CD4-positive, alpha-beta memory T cell (primary cell): Measurements from ENCODE around the gene MPP1. TPM values are rescaled to one million over a fixed set of nuclear protein-coding genes. Genes with fewer than 3 reads are reported as not detected.

Experiments
- CTCF ChIA-PET: fragments of 350-600 bp; sonication (Branson Sonifier 250); formaldehyde crosslinking; loops from one replicate; lab custom pipeline; 2021; ENCODE audit warnings: inconsistent platforms; ENCODE audit not compliant: partially characterized antibody; lab: Charles Lee
- POLR2A ChIA-PET: fragments of 350-600 bp; sonication (Branson Sonifier 250); formaldehyde crosslinking; loops from one replicate; lab custom pipeline; 2021; ENCODE audit not compliant: partially characterized antibody; lab: Charles Lee
- DNase-seq, 5 donors: peaks; one replicate each; pipeline versions ENCODE4 v3.0.0 to v3.0.0-alpha.2; 2020 to 2022; ENCODE audit warnings: mixed read lengths in 1 of 5
- H3K27ac ChIP-seq: one replicate; pipeline ENCODE4 v1.7.0; 2013; ENCODE audit warnings: low read depth, low read length
- H3K27me3 ChIP-seq: 2 replicates; pipeline ENCODE4 v1.7.0; 2013; ENCODE audit warnings: mild to moderate bottlenecking, low read length, moderate library complexity; ENCODE audit not compliant: insufficient read depth
- H3K36me3 ChIP-seq: 2 replicates; pipeline ENCODE4 v1.7.0; 2013; ENCODE audit warnings: mild to moderate bottlenecking, low read length, moderate library complexity; ENCODE audit not compliant: insufficient read depth
- H3K4me1 ChIP-seq: 2 replicates; pipeline ENCODE4 v1.7.0; 2013; ENCODE audit warnings: mild to moderate bottlenecking, low read length, moderate library complexity; ENCODE audit not compliant: insufficient read depth
- H3K4me3 ChIP-seq, 2 donors: one replicate each; pipeline ENCODE4 v1.7.0; 2013; ENCODE audit warnings: low read length in 2 of 2, mild to moderate bottlenecking in 1 of 2
- H3K9me3 ChIP-seq, 2 donors: one replicate each; pipeline ENCODE4 v1.7.0; 2013; ENCODE audit warnings: low read length in 2 of 2, control low read depth in 1 of 2; ENCODE audit not compliant: control insufficient read depth in 1 of 2
- H3K27ac Mint-ChIP-seq, 7 donors: one replicate each; pipeline ENCODE4 v1.8.0; 2020 to 2021; ENCODE audit warnings: mixed read lengths in 7 of 7, mild to moderate bottlenecking in 6 of 7, inconsistent platforms in 3 of 7, moderate library complexity in 3 of 7
- H3K27me3 Mint-ChIP-seq, 2 donors: one replicate each; pipeline ENCODE4 v1.8.0; 2020 to 2021; ENCODE audit warnings: mixed read lengths in 2 of 2
- H3K36me3 Mint-ChIP-seq, 2 donors: one replicate each; pipeline ENCODE4 v1.8.0; 2020 to 2021; ENCODE audit warnings: mixed read lengths in 2 of 2, inconsistent platforms in 1 of 2, mild to moderate bottlenecking in 1 of 2
- H3K4me1 Mint-ChIP-seq, 4 donors: one replicate each; pipeline ENCODE4 v1.8.0; 2020 to 2021; ENCODE audit warnings: mixed read lengths in 4 of 4, mild to moderate bottlenecking in 1 of 4
- H3K4me3 Mint-ChIP-seq, 8 donors: one replicate each; pipeline ENCODE4 v1.8.0; 2020 to 2021; ENCODE audit warnings: mixed read lengths in 8 of 8, mild to moderate bottlenecking in 7 of 8, moderate library complexity in 6 of 8, inconsistent platforms in 3 of 8
- H3K9me3 Mint-ChIP-seq, 8 donors: one replicate each; pipeline ENCODE4 v1.8.0; 2020 to 2021; ENCODE audit warnings: mixed read lengths in 8 of 8, mild to moderate bottlenecking in 5 of 8, inconsistent platforms in 3 of 8, moderate library complexity in 1 of 8
- intact Hi-C: fragments of 100-400 bp; cut with micrococcal nuclease; formaldehyde crosslinking; loops from one replicate; pipeline ENCODE4 v1.15.1; 2023
- polyA plus RNA-seq, 2 donors: library from polyadenylated mRNA; unstranded; fragments of 300-500 nt; fragmentation: Illumina TruSeq; gene quantifications; one replicate each; pipeline ENCODE4 v1.2.3, GENCODE V29; 2021
- total RNA-seq, 2 experiments: library from RNA; stranded (reverse); gene quantifications; one replicate each; pipeline ENCODE4 v1.2.3, GENCODE V29; 2021

Gene MPP1
- total and polyA plus RNA-seq, 4 experiments from 2014 or later, result 10.6 to 14.7 (median 11.8) TPM

- H3K4me3 ChIP-seq, result no peak overlapping the region
- DNase-seq, result no peak
- no peaks in the 10 kb centered on the region for H3K4me1 ChIP-seq
- no peaks in the 10 kb centered on the region for H3K9me3 Mint-ChIP-seq
- no peaks in the 10 kb centered on the region for H3K27me3 ChIP-seq
- peaks cover 0 to 4% of the 10 kb centered on the region in 2 donors for H3K27me3 Mint-ChIP-seq
- peaks cover 0 to 3% (median 0%) of the 10 kb centered on the region in 4 donors for H3K4me1 Mint-ChIP-seq
- H3K27ac ChIP-seq, result no peak overlapping the region
- no peaks in the 10 kb centered on the region for H3K36me3 Mint-ChIP-seq
- H3K36me3 ChIP-seq, result no peaks in the 10 kb centered on the region
- no peak overlapping the region for H3K4me3 Mint-ChIP-seq
- POLR2A ChIA-PET, result no interaction called here
- H3K9me3 ChIP-seq, result no peaks in the 10 kb centered on the region
- H3K27ac Mint-ChIP-seq, result no peak overlapping the region
- CTCF ChIA-PET, result interaction anchor here (0.6 kb wide), 1 partner anchor 26 kb away, joined by 7 read pairs; no protein-coding TSS in a partner anchor
- intact Hi-C loops, result no loop called here
These were observed 7.2 kb upstream of the MPP1 start for GRCh38 chrX:154812341-154813101.

- intact Hi-C loops, result loop anchor here (5.0 kb wide), 1 partner anchor 48 kb away; the partner anchor contains the start of gene DKC1
- Histone ChIP-seq H3K27ac (no peak overlapping the region), H3K36me3 (no peaks in the 10 kb centered on the region), H3K9me3 (no peaks in the 10 kb centered on the region), H3K27me3 (no peaks in the 10 kb centered on the region), H3K4me1 (no peaks in the 10 kb centered on the region), H3K4me3 (no peak overlapping the region)
- POLR2A ChIA-PET, result no interaction called here
- peaks cover 0 to 3% of the 10 kb centered on the region in 2 donors for H3K27me3 Mint-ChIP-seq
- no peaks in the 10 kb centered on the region for H3K36me3 Mint-ChIP-seq
- peaks cover 0 to 5% (median 0%) of the 10 kb centered on the region in 8 donors for H3K9me3 Mint-ChIP-seq
- peaks cover 0 to 6% (median 3%) of the 10 kb centered on the region in 4 donors for H3K4me1 Mint-ChIP-seq
- no peak overlapping the region for H3K27ac Mint-ChIP-seq
- CTCF ChIA-PET, result no interaction called here
- DNase-seq, result no peak
- H3K4me3 Mint-ChIP-seq, result no peak overlapping the region
These were observed 4.8 kb upstream of the MPP1 start for GRCh38 chrX:154809939-154810665.

- H3K4me3 Mint-ChIP-seq, result no peak overlapping the region
- H3K36me3 Mint-ChIP-seq, result no peaks in the 10 kb centered on the region
- peaks cover 0 to 3% of the 10 kb centered on the region in 2 donors for H3K27me3 Mint-ChIP-seq
- no peak for DNase-seq
- no peak overlapping the region for H3K27ac ChIP-seq
- peaks cover 14% of the 10 kb centered on the region for H3K4me1 ChIP-seq
- H3K27ac Mint-ChIP-seq, result no peak overlapping the region
- intact Hi-C loops, result loop anchor here (5.0 kb wide), 1 partner anchor 45 kb away; the partner anchor contains the start of gene DKC1
- peaks cover 8 to 13% (median 12%) of the 10 kb centered on the region in 4 donors for H3K4me1 Mint-ChIP-seq
- no peak overlapping the region for H3K4me3 ChIP-seq
- H3K9me3 ChIP-seq, result no peaks in the 10 kb centered on the region
- CTCF ChIA-PET, result no interaction called here
- POLR2A ChIA-PET, result no interaction called here
- H3K36me3 ChIP-seq, result no peaks in the 10 kb centered on the region
- no peaks in the 10 kb centered on the region for H3K27me3 ChIP-seq
- H3K9me3 Mint-ChIP-seq, result peaks cover 0 to 5% (median 0%) of the 10 kb centered on the region in 8 donors
These were observed 1.7 kb upstream of the MPP1 start for GRCh38 chrX:154806837-154807501.

- H3K4me1 Mint-ChIP-seq, result peaks cover 8 to 17% (median 12%) of the 10 kb centered on the region in 4 donors
- H3K27ac ChIP-seq, result no peak overlapping the region
These were observed 409 bp upstream of the MPP1 start for GRCh38 chrX:154805696-154806091.

GRCh38 chrX:154804261-154804956 lies 876 bp downstream of the MPP1 start:
- Mint-ChIP-seq H3K27me3 (peaks cover 0 to 3% of the 10 kb centered on the region in 2 donors), H3K36me3 (no peaks in the 10 kb centered on the region), H3K4me3 (peak overlapping the region; percentile 74 to 87 (median 81)), H3K9me3 (peaks cover 0 to 5% (median 0%) of the 10 kb centered on the region in 8 donors), H3K4me1 (peaks cover 9 to 21% (median 12%) of the 10 kb centered on the region in 4 donors), H3K27ac (peak overlapping the region in 2 of 7 donors; percentile 54 to 59)
- Histone ChIP-seq H3K4me3 (peak overlapping the region; percentile 23 to 57), H3K4me1 (peaks cover 16% of the 10 kb centered on the region), H3K27ac (no peak overlapping the region), H3K9me3 (no peaks in the 10 kb centered on the region), H3K36me3 (no peaks in the 10 kb centered on the region), H3K27me3 (no peaks in the 10 kb centered on the region)
- POLR2A ChIA-PET, result interaction anchor here (2.4 kb wide), 1 partner anchor 42 kb away, joined by 10 read pairs; the partner anchor contains the start of gene DKC1
- intact Hi-C loops, result no loop called here
- DNase-seq, result no peak
- CTCF ChIA-PET, result interaction anchor here (1.4 kb wide), 1 partner anchor 56 kb away, joined by 3 read pairs; no protein-coding TSS in a partner anchor

More at GRCh38 chrX:154805696-154806091, 409 bp upstream of the MPP1 start:
- no peaks in the 10 kb centered on the region for H3K36me3 ChIP-seq
- peaks cover 0 to 5% (median 0%) of the 10 kb centered on the region in 8 donors for H3K9me3 Mint-ChIP-seq
- no peaks in the 10 kb centered on the region for H3K9me3 ChIP-seq
- H3K4me3 ChIP-seq, result peak overlapping the region in 1 of 2 donors; percentile 57
- ChIA-PET CTCF (interaction anchor here (1.4 kb wide), 1 partner anchor 57 kb away, joined by 3 read pairs; no protein-coding TSS in a partner anchor), POLR2A (interaction anchor here (1.0 to 2.4 kb wide), 2 partner anchors 43 to 55 kb away, joined by 4 to 10 read pairs; partner anchors contain the start of genes DKC1 and GAB3)
- H3K4me1 ChIP-seq, result peaks cover 16% of the 10 kb centered on the region
- H3K27me3 Mint-ChIP-seq, result peaks cover 0 to 3% of the 10 kb centered on the region in 2 donors
- no peaks in the 10 kb centered on the region for H3K36me3 Mint-ChIP-seq
- peak overlapping the region; percentile 64 to 87 (median 80) for H3K4me3 Mint-ChIP-seq
- DNase-seq, result no peak
- H3K27me3 ChIP-seq, result no peaks in the 10 kb centered on the region
- peak overlapping the region in 2 of 7 donors; percentile 46 to 69 for H3K27ac Mint-ChIP-seq
- intact Hi-C loops, result loop anchor here (5.0 kb wide), 1 partner anchor 43 kb away; the partner anchor contains the start of gene DKC1

GRCh38 chrX:154802947-154803346 lies 2.3 kb downstream of the MPP1 start:
- DNase-seq, result no peak
- no peak overlapping the region for H3K27ac ChIP-seq
- peaks cover 16% of the 10 kb centered on the region for H3K4me1 ChIP-seq
- ChIA-PET CTCF (no interaction called here), POLR2A (no interaction called here)
- intact Hi-C loops, result no loop called here
- no peaks in the 10 kb centered on the region for H3K9me3 ChIP-seq
- no peak overlapping the region for H3K4me3 ChIP-seq
- no peaks in the 10 kb centered on the region for H3K27me3 ChIP-seq
- H3K27me3 Mint-ChIP-seq, result peaks cover 0 to 1% of the 10 kb centered on the region in 2 donors
- no peaks in the 10 kb centered on the region for H3K36me3 ChIP-seq
- no peak overlapping the region for H3K27ac Mint-ChIP-seq
- peaks cover 0 to 5% (median 0%) of the 10 kb centered on the region in 8 donors for H3K9me3 Mint-ChIP-seq
- H3K4me1 Mint-ChIP-seq, result peaks cover 7 to 25% (median 14%) of the 10 kb centered on the region in 4 donors
- H3K4me3 Mint-ChIP-seq, result no peak overlapping the region
- H3K36me3 Mint-ChIP-seq, result no peaks in the 10 kb centered on the region
